Astrocyte (in vitro differentiated cells and primary cell): ENCODE data around the gene CYB5A. TPM values are rescaled to one million over a fixed set of nuclear protein-coding genes. Genes with fewer than 3 reads are reported as not detected.

Experiments
- DNase-seq: peaks from one replicate; pipeline ENCODE4 v3.0.0-alpha.2; 2010; ENCODE audit warnings: low read depth
- FAIRE-seq: peaks from 2 replicates; lab custom pipeline; 2011; peaks lifted over from hg19 to GRCh38; lab: Jason Lieb, UNC
- H2AFZ ChIP-seq: 2 replicates; pipeline ENCODE4 v1.6.0; 2012; ENCODE audit warnings: low read depth, low read length, inconsistent platforms
- H3K27ac ChIP-seq: 2 replicates; pipeline ENCODE4 v1.5.1; 2011; ENCODE audit warnings: low read depth, low read length, inconsistent platforms
- H3K27me3 ChIP-seq: 2 replicates; pipeline ENCODE4 v1.6.0; 2011; ENCODE audit warnings: low read length, inconsistent platforms; ENCODE audit not compliant: insufficient read depth
- H3K36me3 ChIP-seq: 2 replicates; pipeline ENCODE4 v1.5.1; 2011; ENCODE audit warnings: low read length, inconsistent platforms; ENCODE audit not compliant: insufficient read depth
- H3K4me1 ChIP-seq: 2 replicates; pipeline ENCODE4 v1.5.1; 2011; ENCODE audit warnings: low read length, inconsistent platforms; ENCODE audit not compliant: insufficient read depth
- H3K4me2 ChIP-seq: 2 replicates; pipeline ENCODE4 v1.6.0; 2012; ENCODE audit warnings: low read length, inconsistent platforms
- H3K4me3 ChIP-seq: 2 replicates; pipeline ENCODE4 v1.5.1; 2011; ENCODE audit warnings: low read depth, mild to moderate bottlenecking, low read length, inconsistent platforms; ENCODE audit not compliant: insufficient read depth
- H3K79me2 ChIP-seq: 2 replicates; pipeline ENCODE4 v1.6.0; 2012; ENCODE audit warnings: mild to moderate bottlenecking, low read length, inconsistent platforms; ENCODE audit not compliant: insufficient read depth
- H3K9ac ChIP-seq: 2 replicates; pipeline ENCODE4 v1.6.0; 2012; ENCODE audit warnings: mild to moderate bottlenecking, low read length, inconsistent platforms
- H3K9me3 ChIP-seq: 2 replicates; pipeline ENCODE4 v1.5.1; 2012; ENCODE audit warnings: low read depth, mild to moderate bottlenecking, low read length, inconsistent platforms; ENCODE audit not compliant: insufficient read depth
- H4K20me1 ChIP-seq: 2 replicates; pipeline ENCODE4 v1.6.0; 2012; ENCODE audit warnings: low read length, inconsistent platforms; ENCODE audit not compliant: insufficient read depth
- H3K27ac Mint-ChIP-seq: one replicate; pipeline ENCODE4 v1.8.0; 2021; ENCODE audit warnings: mild to moderate bottlenecking, mixed read lengths; ENCODE audit not compliant: unreplicated experiment
- H3K27me3 Mint-ChIP-seq: one replicate; pipeline ENCODE4 v1.8.0; 2021; ENCODE audit warnings: low read depth, mixed read lengths; ENCODE audit not compliant: unreplicated experiment
- H3K36me3 Mint-ChIP-seq: one replicate; pipeline ENCODE4 v1.8.0; 2021; ENCODE audit warnings: low read depth, mixed read lengths; ENCODE audit not compliant: unreplicated experiment
- H3K4me1 Mint-ChIP-seq: one replicate; pipeline ENCODE4 v1.8.0; 2021; ENCODE audit warnings: low read depth, mixed read lengths; ENCODE audit not compliant: unreplicated experiment
- H3K4me3 Mint-ChIP-seq: one replicate; pipeline ENCODE4 v1.8.0; 2021; ENCODE audit warnings: mild to moderate bottlenecking, moderate library complexity, mixed read lengths; ENCODE audit not compliant: unreplicated experiment
- H3K9me3 Mint-ChIP-seq: one replicate; pipeline ENCODE4 v1.8.0; 2021; ENCODE audit warnings: mild to moderate bottlenecking, mixed read lengths; ENCODE audit not compliant: unreplicated experiment
- CTCF ChIP-seq: IDR thresholded peaks from 2 replicates; pipeline ENCODE4 v1.5.1; 2011; ENCODE audit warnings: low read depth, mild to moderate bottlenecking, inconsistent platforms, low read length, moderate library complexity; ENCODE audit not compliant: insufficient read depth
- EZH2 ChIP-seq: IDR thresholded peaks from 2 replicates; pipeline ENCODE4 v1.6.1; 2012; ENCODE audit warnings: mild to moderate bottlenecking, low read length, inconsistent platforms; ENCODE audit not compliant: insufficient read depth
- total RNA-seq: library from RNA; stranded (reverse); gene quantifications from 2 replicates; pipeline ENCODE4 v1.2.1, GENCODE V29; 2021

Gene CYB5A
- total RNA-seq, 1 donor from 2014 or later = 45.7 TPM

GRCh38 chr18:74337155-74337911, 45.6 kb upstream of the CYB5A start:
- Histone ChIP-seq H3K4me3 (no peak overlapping the region), H3K9me3 (no peaks in the 10 kb centered on the region), H2AFZ (no peak overlapping the region), H4K20me1 (no peaks in the 10 kb centered on the region), H3K4me1 (no peaks in the 10 kb centered on the region), H3K36me3 (no peaks in the 10 kb centered on the region), H3K27ac (no peak overlapping the region), H3K79me2 (no peaks in the 10 kb centered on the region), H3K9ac (no peak overlapping the region), H3K4me2 (no peak overlapping the region), H3K27me3 (no peaks in the 10 kb centered on the region)
- Mint-ChIP-seq H3K4me1 (no peaks in the 10 kb centered on the region), H3K9me3 (no peaks in the 10 kb centered on the region), H3K4me3 (no peak overlapping the region), H3K36me3 (no peaks in the 10 kb centered on the region), H3K27ac (no peak overlapping the region), H3K27me3 (no peaks in the 10 kb centered on the region)
- no peak for TF ChIP-seq CTCF
- TF ChIP-seq EZH2 = no peak
- FAIRE-seq (no peak), DNase-seq (no peak)

- no peaks in the 10 kb centered on the region for H3K27me3 Mint-ChIP-seq
These were observed 44.9 kb upstream of the CYB5A start for GRCh38 chr18:74336656-74337055.

More at GRCh38 chr18:74336656-74337055, 44.9 kb upstream of the CYB5A start:
- no peak for FAIRE-seq
- no peak overlapping the region for H3K4me3 Mint-ChIP-seq
- H3K36me3 Mint-ChIP-seq = no peaks in the 10 kb centered on the region
- no peak overlapping the region for H3K4me3 ChIP-seq
- H3K4me2 ChIP-seq = no peak overlapping the region
- no peak overlapping the region for H3K27ac Mint-ChIP-seq
- no peaks in the 10 kb centered on the region for H3K4me1 ChIP-seq
- H4K20me1 ChIP-seq = no peaks in the 10 kb centered on the region
- H3K4me1 Mint-ChIP-seq = no peaks in the 10 kb centered on the region
- H3K27ac ChIP-seq = no peak overlapping the region
- no peak for DNase-seq
- no peak overlapping the region for H2AFZ ChIP-seq
- TF ChIP-seq EZH2 (no peak), CTCF (no peak)
- no peak overlapping the region for H3K9ac ChIP-seq
- H3K27me3 ChIP-seq = no peaks in the 10 kb centered on the region
- no peaks in the 10 kb centered on the region for H3K9me3 ChIP-seq
- H3K9me3 Mint-ChIP-seq = no peaks in the 10 kb centered on the region
- no peaks in the 10 kb centered on the region for H3K36me3 ChIP-seq
- H3K79me2 ChIP-seq = no peaks in the 10 kb centered on the region
